GM23338 (cell line): ENCODE results near the gene FCN1. TPM values are rescaled to one million over a fixed set of nuclear protein-coding genes. Genes with fewer than 3 reads are reported as not detected.

Experiments used
- ATAC-seq: fragments of 200-7000 bp; cut with Tn5 transposase; 3 replicates; pipeline ENCODE4 v1.9.1; 2020
- DNase-seq: peaks from one replicate; pipeline ENCODE4 v3.0.0-alpha.2; 2015; ENCODE audit warnings: low spot score
- H2AFZ ChIP-seq: fragments of 200-600 bp; sonication (generic); 2 replicates; pipeline ENCODE4 v1.8.0; 2016; ENCODE audit warnings: antibody characterized with exemption, mild to moderate bottlenecking, moderate library complexity
- H3F3A ChIP-seq: fragments of 200-600 bp; sonication (generic); replicated peaks from 2 replicates; pipeline ENCODE4 v1.8.0; 2017; ENCODE audit warnings: antibody characterized with exemption, mixed run types, low read depth
- H3K27ac ChIP-seq: fragments of 200-600 bp; sonication (generic); 2 replicates; pipeline ENCODE4 v1.6.1; 2016; ENCODE audit warnings: low read depth
- H3K27me3 ChIP-seq: fragments of 200-600 bp; sonication (generic); 2 replicates; pipeline ENCODE4 v1.8.0; 2016; ENCODE audit warnings: mild to moderate bottlenecking, mixed run types, moderate library complexity; ENCODE audit not compliant: insufficient read depth
- H3K36me3 ChIP-seq: fragments of 200-600 bp; sonication (generic); 2 replicates; pipeline ENCODE4 v1.8.0; 2016; ENCODE audit warnings: mild to moderate bottlenecking; ENCODE audit not compliant: insufficient read depth
- H3K4me1 ChIP-seq: fragments of 200-600 bp; sonication (generic); 2 replicates; pipeline ENCODE4 v1.8.0; 2016; ENCODE audit warnings: mild to moderate bottlenecking, moderate library complexity; ENCODE audit not compliant: insufficient read depth
- H3K4me2 ChIP-seq: fragments of 200-600 bp; sonication (generic); 2 replicates; pipeline ENCODE4 v1.7.1; 2017; ENCODE audit warnings: mixed run types
- H3K4me3 ChIP-seq: fragments of 200-600 bp; sonication (generic); 2 replicates; pipeline ENCODE4 v1.6.1; 2016; ENCODE audit warnings: mixed run types
- H3K79me2 ChIP-seq: fragments of 200-600 bp; sonication (generic); replicated peaks from 2 replicates; pipeline ENCODE4 v1.8.0; 2017; ENCODE audit warnings: mild to moderate bottlenecking; ENCODE audit not compliant: insufficient read depth
- H3K9me2 ChIP-seq: fragments of 200-600 bp; sonication (generic); 2 replicates; pipeline ENCODE4 v1.8.0; 2017; ENCODE audit not compliant: insufficient read depth
- H4K20me1 ChIP-seq: fragments of 200-600 bp; sonication (generic); replicated peaks from 2 replicates; pipeline ENCODE4 v1.8.0; 2017; ENCODE audit warnings: mild to moderate bottlenecking; ENCODE audit not compliant: insufficient read depth
- H3K27ac Mint-ChIP-seq: 2 replicates; pipeline ENCODE4 v1.8.0; 2020; ENCODE audit warnings: inconsistent platforms, mild to moderate bottlenecking, moderate library complexity, mixed read lengths
- H3K27me3 Mint-ChIP-seq: 3 replicates; pipeline ENCODE4 v1.8.0; 2022; ENCODE audit warnings: low read depth, mild to moderate bottlenecking, moderate library complexity, mixed read lengths, inconsistent platforms; ENCODE audit not compliant: insufficient read depth, poor library complexity
- H3K36me3 Mint-ChIP-seq: 3 replicates; pipeline ENCODE4 v1.8.0; 2021; ENCODE audit warnings: low read depth, mild to moderate bottlenecking, inconsistent platforms, moderate library complexity, mixed read lengths
- H3K4me1 Mint-ChIP-seq: 3 replicates; pipeline ENCODE4 v1.8.0; 2020; ENCODE audit warnings: mild to moderate bottlenecking, inconsistent platforms, mixed read lengths
- H3K4me3 Mint-ChIP-seq: 3 replicates; pipeline ENCODE4 v1.8.0; 2021; ENCODE audit warnings: moderate library complexity, mild to moderate bottlenecking, inconsistent platforms, mixed read lengths
- H3K9me3 Mint-ChIP-seq: 3 replicates; pipeline ENCODE4 v1.8.0; 2020; ENCODE audit warnings: moderate library complexity, mild to moderate bottlenecking, inconsistent platforms, mixed read lengths
- CREB1 ChIP-seq: fragments of 250-450 bp; sonication (Bioruptor Pico); IDR thresholded peaks from 2 replicates; pipeline ENCODE4 v1.5.0; 2020; ENCODE audit warnings: low read depth, mild to moderate bottlenecking, moderate library complexity
- CTCF ChIP-seq, 2 experiments: fragments of 200-600 bp in 1 of 2; sonication (generic) in 1 of 2; conservative IDR thresholded peaks; 2 replicates each; pipeline versions ENCODE4 v1.5.1 to v1.6.1; 2016 to 2017; ENCODE audit warnings: antibody characterized with exemption in 2 of 2, low read depth in 2 of 2, mild to moderate bottlenecking in 2 of 2, moderate library complexity in 1 of 2
- ETS1 ChIP-seq: IDR thresholded peaks from 2 replicates; pipeline ENCODE4 v1.6.1; 2016; ENCODE audit warnings: antibody characterized with exemption
- EZH2 ChIP-seq: fragments of 200-600 bp; sonication (generic); IDR thresholded peaks from one replicate; pipeline ENCODE4 v1.8.0; 2017; ENCODE audit warnings: antibody characterized with exemption, mild to moderate bottlenecking, low read depth; ENCODE audit not compliant: unreplicated experiment
- EZH2phosphoT487 ChIP-seq: fragments of 200-600 bp; sonication (generic); IDR thresholded peaks from one replicate; pipeline ENCODE4 v1.8.1; 2018; ENCODE audit warnings: antibody characterized with exemption; ENCODE audit not compliant: unreplicated experiment
- JUNB ChIP-seq: IDR thresholded peaks from one replicate; pipeline ENCODE4 v1.6.1; 2016; ENCODE audit warnings: antibody characterized with exemption; ENCODE audit not compliant: unreplicated experiment
- NANOG ChIP-seq: IDR thresholded peaks from 2 replicates; pipeline ENCODE4 v1.6.1; 2016; ENCODE audit warnings: antibody characterized with exemption, borderline replicate concordance
- POLR2AphosphoS5 ChIP-seq: IDR thresholded peaks from 2 replicates; pipeline ENCODE4 v1.6.1; 2016; ENCODE audit warnings: antibody characterized with exemption, low read depth
- REST ChIP-seq: IDR thresholded peaks from one replicate; pipeline ENCODE4 v1.6.1; 2018; ENCODE audit warnings: antibody characterized with exemption; ENCODE audit not compliant: unreplicated experiment
- STAT1 ChIP-seq: IDR thresholded peaks from one replicate; pipeline ENCODE4 v1.6.1; 2016; ENCODE audit warnings: antibody characterized with exemption; ENCODE audit not compliant: unreplicated experiment
- ZNF114 ChIP-seq: fragments of 250-450 bp; sonication (Bioruptor Pico); IDR thresholded peaks from 2 replicates; pipeline ENCODE4 v1.5.0; 2020; ENCODE audit warnings: mild to moderate bottlenecking, moderate library complexity
- ZNF331 ChIP-seq: fragments of 250-450 bp; sonication (Bioruptor Pico); IDR thresholded peaks from 2 replicates; pipeline ENCODE4 v1.5.0; 2020; ENCODE audit warnings: low read depth, mild to moderate bottlenecking, moderate library complexity
- polyA plus RNA-seq: library from polyadenylated mRNA; unstranded; fragments of >200 nt; fragmentation: Nextera tagmentation; extraction: Ambion mirVana; gene quantifications from 2 replicates; pipeline ENCODE4 v1.2.1, GENCODE V29; 2016
- total RNA-seq: library from RNA; depleted of rRNA; stranded (reverse); fragments of >200 nt; shearing (Covaris generic); gene quantifications from 2 replicates; pipeline ENCODE4 v1.2.3, GENCODE V29; 2014
- TF ChIP-seq, protein P1 (sequence below): fragments of 250-450 bp; sonication (Bioruptor Pico); IDR thresholded peaks from 2 replicates; pipeline ENCODE4 v1.5.0; 2020; ENCODE audit warnings: mild to moderate bottlenecking, moderate library complexity

Gene FCN1
- total and polyA plus RNA-seq, 2 experiments from 2014 or later = not detected

DNA sequence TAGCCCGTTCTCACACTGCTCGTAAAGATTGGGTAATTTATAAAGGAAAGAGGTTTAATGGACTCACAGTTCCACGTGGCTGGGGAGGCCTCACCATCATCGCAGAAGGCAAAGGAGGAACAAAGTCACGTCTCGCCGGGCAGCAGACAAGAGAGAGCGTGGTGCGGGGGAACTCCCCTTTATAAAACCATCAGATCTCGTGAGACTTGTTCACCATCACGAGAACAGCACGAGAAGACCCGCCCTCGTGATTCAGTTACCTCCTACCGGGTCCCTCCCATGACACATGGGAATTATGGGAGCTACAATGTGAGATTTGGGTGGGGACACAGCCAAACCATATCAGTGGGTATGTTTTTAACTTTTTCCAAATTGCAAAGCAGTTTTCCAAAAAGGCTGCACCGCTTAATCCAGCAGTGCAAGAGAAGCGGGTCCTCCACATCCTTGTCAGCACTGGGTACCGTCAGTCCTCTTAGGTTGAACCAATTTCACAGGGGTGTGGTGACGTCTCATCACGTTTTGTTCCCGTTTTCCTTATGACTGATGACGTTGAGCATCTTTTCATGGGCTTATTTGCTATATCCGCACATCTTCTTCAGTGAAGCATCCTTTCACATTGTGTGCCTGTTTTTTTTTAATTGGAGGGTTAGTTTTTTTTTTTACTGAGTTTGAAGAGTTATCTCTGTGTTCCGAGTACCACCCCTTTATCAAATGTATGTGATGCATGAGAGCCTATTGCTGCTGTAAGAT lies 45.1 kb downstream of the FCN1 start:
- H3K9me3 Mint-ChIP-seq = no peaks in the 10 kb centered on the region; the same call in 2 of the 3 replicates
- TF ChIP-seq REST = no peak
- no peak for TF ChIP-seq ZNF114 (CRISPR knock-in tag)
- TF ChIP-seq JUNB = no peak
- TF ChIP-seq EZH2phosphoT487 = no peak
- TF ChIP-seq CTCF (conservative IDR thresholded peaks at IDR 0.05; ENCODE audit: low read depth in 2 of 2) = no peak
- no peak for TF ChIP-seq POLR2AphosphoS5
- no peak for TF ChIP-seq NANOG
- no peak for TF ChIP-seq STAT1
- TF ChIP-seq ZNF331 (CRISPR knock-in tag) = no peak
- TF ChIP-seq, protein P1, sequence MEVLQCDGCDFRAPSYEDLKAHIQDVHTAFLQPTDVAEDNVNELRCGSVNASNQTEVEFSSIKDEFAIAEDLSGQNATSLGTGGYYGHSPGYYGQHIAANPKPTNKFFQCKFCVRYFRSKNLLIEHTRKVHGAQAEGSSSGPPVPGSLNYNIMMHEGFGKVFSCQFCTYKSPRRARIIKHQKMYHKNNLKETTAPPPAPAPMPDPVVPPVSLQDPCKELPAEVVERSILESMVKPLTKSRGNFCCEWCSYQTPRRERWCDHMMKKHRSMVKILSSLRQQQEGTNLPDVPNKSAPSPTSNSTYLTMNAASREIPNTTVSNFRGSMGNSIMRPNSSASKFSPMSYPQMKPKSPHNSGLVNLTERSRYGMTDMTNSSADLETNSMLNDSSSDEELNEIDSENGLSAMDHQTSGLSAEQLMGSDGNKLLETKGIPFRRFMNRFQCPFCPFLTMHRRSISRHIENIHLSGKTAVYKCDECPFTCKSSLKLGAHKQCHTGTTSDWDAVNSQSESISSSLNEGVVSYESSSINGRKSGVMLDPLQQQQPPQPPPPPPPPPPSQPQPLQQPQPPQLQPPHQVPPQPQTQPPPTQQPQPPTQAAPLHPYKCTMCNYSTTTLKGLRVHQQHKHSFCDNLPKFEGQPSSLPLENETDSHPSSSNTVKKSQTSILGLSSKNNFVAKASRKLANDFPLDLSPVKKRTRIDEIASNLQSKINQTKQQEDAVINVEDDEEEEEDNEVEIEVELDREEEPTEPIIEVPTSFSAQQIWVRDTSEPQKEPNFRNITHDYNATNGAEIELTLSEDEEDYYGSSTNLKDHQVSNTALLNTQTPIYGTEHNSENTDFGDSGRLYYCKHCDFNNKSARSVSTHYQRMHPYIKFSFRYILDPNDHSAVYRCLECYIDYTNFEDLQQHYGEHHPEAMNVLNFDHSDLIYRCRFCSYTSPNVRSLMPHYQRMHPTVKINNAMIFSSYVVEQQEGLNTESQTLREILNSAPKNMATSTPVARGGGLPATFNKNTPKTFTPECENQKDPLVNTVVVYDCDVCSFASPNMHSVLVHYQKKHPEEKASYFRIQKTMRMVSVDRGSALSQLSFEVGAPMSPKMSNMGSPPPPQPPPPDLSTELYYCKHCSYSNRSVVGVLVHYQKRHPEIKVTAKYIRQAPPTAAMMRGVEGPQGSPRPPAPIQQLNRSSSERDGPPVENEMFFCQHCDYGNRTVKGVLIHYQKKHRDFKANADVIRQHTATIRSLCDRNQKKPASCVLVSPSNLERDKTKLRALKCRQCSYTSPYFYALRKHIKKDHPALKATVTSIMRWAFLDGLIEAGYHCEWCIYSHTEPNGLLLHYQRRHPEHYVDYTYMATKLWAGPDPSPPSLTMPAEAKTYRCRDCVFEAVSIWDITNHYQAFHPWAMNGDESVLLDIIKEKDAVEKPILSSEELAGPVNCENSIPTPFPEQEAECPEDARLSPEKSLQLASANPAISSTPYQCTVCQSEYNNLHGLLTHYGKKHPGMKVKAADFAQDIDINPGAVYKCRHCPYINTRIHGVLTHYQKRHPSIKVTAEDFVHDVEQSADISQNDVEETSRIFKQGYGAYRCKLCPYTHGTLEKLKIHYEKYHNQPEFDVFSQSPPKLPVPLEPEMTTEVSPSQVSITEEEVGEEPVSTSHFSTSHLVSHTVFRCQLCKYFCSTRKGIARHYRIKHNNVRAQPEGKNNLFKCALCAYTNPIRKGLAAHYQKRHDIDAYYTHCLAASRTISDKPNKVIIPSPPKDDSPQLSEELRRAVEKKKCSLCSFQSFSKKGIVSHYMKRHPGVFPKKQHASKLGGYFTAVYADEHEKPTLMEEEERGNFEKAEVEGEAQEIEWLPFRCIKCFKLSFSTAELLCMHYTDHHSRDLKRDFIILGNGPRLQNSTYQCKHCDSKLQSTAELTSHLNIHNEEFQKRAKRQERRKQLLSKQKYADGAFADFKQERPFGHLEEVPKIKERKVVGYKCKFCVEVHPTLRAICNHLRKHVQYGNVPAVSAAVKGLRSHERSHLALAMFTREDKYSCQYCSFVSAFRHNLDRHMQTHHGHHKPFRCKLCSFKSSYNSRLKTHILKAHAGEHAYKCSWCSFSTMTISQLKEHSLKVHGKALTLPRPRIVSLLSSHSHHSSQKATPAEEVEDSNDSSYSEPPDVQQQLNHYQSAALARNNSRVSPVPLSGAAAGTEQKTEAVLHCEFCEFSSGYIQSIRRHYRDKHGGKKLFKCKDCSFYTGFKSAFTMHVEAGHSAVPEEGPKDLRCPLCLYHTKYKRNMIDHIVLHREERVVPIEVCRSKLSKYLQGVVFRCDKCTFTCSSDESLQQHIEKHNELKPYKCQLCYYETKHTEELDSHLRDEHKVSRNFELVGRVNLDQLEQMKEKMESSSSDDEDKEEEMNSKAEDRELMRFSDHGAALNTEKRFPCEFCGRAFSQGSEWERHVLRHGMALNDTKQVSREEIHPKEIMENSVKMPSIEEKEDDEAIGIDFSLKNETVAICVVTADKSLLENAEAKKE (CRISPR knock-in tag) = no peak
- no peak for TF ChIP-seq ETS1
- no peak for TF ChIP-seq EZH2
- no peak for TF ChIP-seq CREB1
- peaks cover 1% of the 10 kb centered on the region for H3K27me3 Mint-ChIP-seq

More for the DNA sequence above, 45.1 kb downstream of the FCN1 start:
- Histone ChIP-seq H3K9me2 (no peaks in the 10 kb centered on the region), H2AFZ (no peak overlapping the region), H3K79me2 (no peaks in the 10 kb centered on the region), H3K27ac (no peak overlapping the region), H3K36me3 (no peaks in the 10 kb centered on the region), H3K4me2 (no peak overlapping the region), H4K20me1 (no peaks in the 10 kb centered on the region), H3K4me3 (no peak overlapping the region), H3K27me3 (no peaks in the 10 kb centered on the region), H3F3A (no peaks in the 10 kb centered on the region), H3K4me1 (no peaks in the 10 kb centered on the region)
- ATAC-seq = no peak
- no peaks in the 10 kb centered on the region for H3K36me3 Mint-ChIP-seq
- no peak for DNase-seq
- no peak overlapping the region for H3K4me3 Mint-ChIP-seq
- no peak overlapping the region for H3K27ac Mint-ChIP-seq
- H3K4me1 Mint-ChIP-seq = no peaks in the 10 kb centered on the region
